HEK293 (cell line): ENCODE data around the gene GLI1.

ENCODE experiments used
- ATF2 ChIP-seq: fragments of 450-650 bp; formaldehyde crosslinking; IDR thresholded peaks from 2 replicates; pipeline ENCODE4 v1.5.1; 2016; ENCODE audit warnings: missing biosample characterization, missing genetic modification characterization, low read depth
- EGR2 ChIP-seq: fragments of 450-650 bp; formaldehyde crosslinking; IDR thresholded peaks from 2 replicates; pipeline ENCODE4 v1.5.1; 2016; ENCODE audit warnings: low read depth, missing biosample characterization, missing genetic modification characterization
- GLIS2 ChIP-seq: fragments of 450-650 bp; formaldehyde crosslinking; IDR thresholded peaks from 2 replicates; pipeline ENCODE4 v1.5.1; 2016; ENCODE audit warnings: missing biosample characterization, missing genetic modification characterization
- KLF1 ChIP-seq: fragments of 450-650 bp; formaldehyde crosslinking; IDR thresholded peaks from 2 replicates; pipeline ENCODE4 v1.5.1; 2016; ENCODE audit warnings: missing biosample characterization, missing genetic modification characterization
- KLF7 ChIP-seq: fragments of 450-650 bp; formaldehyde crosslinking; IDR thresholded peaks from 2 replicates; pipeline ENCODE4 v1.5.1; 2016; ENCODE audit warnings: missing biosample characterization, missing genetic modification characterization, borderline replicate concordance
- SALL2 ChIP-seq: fragments of 450-650 bp; formaldehyde crosslinking; IDR thresholded peaks from 2 replicates; pipeline ENCODE4 v1.5.0; 2017; ENCODE audit warnings: missing biosample characterization, mild to moderate bottlenecking, missing genetic modification characterization, borderline replicate concordance
- TCF7L2 ChIP-seq: IDR thresholded peaks from 2 replicates; pipeline ENCODE4 v1.6.1; 2011; ENCODE audit warnings: low read depth, mild to moderate bottlenecking, inconsistent platforms, low read length, moderate library complexity, borderline replicate concordance
- ZBTB21 ChIP-seq: fragments of 450-650 bp; formaldehyde crosslinking; IDR thresholded peaks from 2 replicates; pipeline ENCODE4 v1.5.1; 2017; ENCODE audit warnings: missing biosample characterization, missing genetic modification characterization
- ZBTB8A ChIP-seq: fragments of 450-650 bp; formaldehyde crosslinking; IDR thresholded peaks from 2 replicates; pipeline ENCODE4 v1.5.1; 2016; ENCODE audit warnings: missing biosample characterization, missing genetic modification characterization
- ZFP41 ChIP-seq: fragments of 450-650 bp; formaldehyde crosslinking; IDR thresholded peaks from 2 replicates; pipeline ENCODE4 v1.5.1; 2016; ENCODE audit warnings: missing biosample characterization, missing genetic modification characterization, borderline replicate concordance
- ZNF10 ChIP-seq: fragments of 450-650 bp; formaldehyde crosslinking; IDR thresholded peaks from 2 replicates; pipeline ENCODE4 v1.5.1; 2017; ENCODE audit warnings: missing biosample characterization, missing genetic modification characterization
- ZNF114 ChIP-seq: fragments of 450-650 bp; formaldehyde crosslinking; IDR thresholded peaks from 2 replicates; pipeline ENCODE4 v1.5.0; 2017; ENCODE audit warnings: missing biosample characterization, missing genetic modification characterization
- ZNF140 ChIP-seq: fragments of 450-650 bp; formaldehyde crosslinking; IDR thresholded peaks from 2 replicates; pipeline ENCODE4 v1.5.1; 2016; ENCODE audit warnings: missing biosample characterization, missing genetic modification characterization
- ZNF146 ChIP-seq: fragments of 450-650 bp; formaldehyde crosslinking; IDR thresholded peaks from 2 replicates; pipeline ENCODE4 v1.5.1; 2016; ENCODE audit warnings: missing biosample characterization, missing genetic modification characterization
- ZNF157 ChIP-seq: fragments of 450-650 bp; formaldehyde crosslinking; IDR thresholded peaks from 2 replicates; pipeline ENCODE4 v1.5.1; 2016; ENCODE audit warnings: missing biosample characterization, missing genetic modification characterization
- ZNF16 ChIP-seq: fragments of 450-650 bp; formaldehyde crosslinking; IDR thresholded peaks from 2 replicates; pipeline ENCODE4 v1.5.1; 2016; ENCODE audit warnings: low read depth, missing biosample characterization, missing genetic modification characterization
- ZNF211 ChIP-seq: fragments of 450-650 bp; formaldehyde crosslinking; IDR thresholded peaks from 2 replicates; pipeline ENCODE4 v1.5.1; 2016; ENCODE audit warnings: low read depth, missing biosample characterization, missing genetic modification characterization
- ZNF214 ChIP-seq: fragments of 450-650 bp; formaldehyde crosslinking; IDR thresholded peaks from 2 replicates; pipeline ENCODE4 v1.5.1; 2017; ENCODE audit warnings: missing biosample characterization, mild to moderate bottlenecking, missing genetic modification characterization, borderline replicate concordance
- ZNF26 ChIP-seq: fragments of 450-650 bp; formaldehyde crosslinking; IDR thresholded peaks from 2 replicates; pipeline ENCODE4 v1.5.1; 2016; ENCODE audit warnings: missing biosample characterization, missing genetic modification characterization
- ZNF280D ChIP-seq: fragments of 450-650 bp; formaldehyde crosslinking; IDR thresholded peaks from 2 replicates; pipeline ENCODE4 v1.5.1; 2016; ENCODE audit warnings: missing biosample characterization, missing genetic modification characterization
- ZNF391 ChIP-seq: fragments of 450-650 bp; formaldehyde crosslinking; IDR thresholded peaks from 2 replicates; pipeline ENCODE4 v1.5.1; 2016; ENCODE audit warnings: low read depth, missing biosample characterization, missing genetic modification characterization, borderline replicate concordance
- ZNF416 ChIP-seq: fragments of 450-650 bp; formaldehyde crosslinking; IDR thresholded peaks from 2 replicates; pipeline ENCODE4 v1.5.1; 2016; ENCODE audit warnings: missing biosample characterization, missing genetic modification characterization
- ZNF488 ChIP-seq: fragments of 450-650 bp; formaldehyde crosslinking; IDR thresholded peaks from 2 replicates; pipeline ENCODE4 v1.5.1; 2016; ENCODE audit warnings: missing biosample characterization, missing genetic modification characterization
- ZNF610 ChIP-seq: fragments of 450-650 bp; formaldehyde crosslinking; IDR thresholded peaks from 2 replicates; pipeline ENCODE4 v1.5.1; 2016; ENCODE audit warnings: missing biosample characterization, missing genetic modification characterization, borderline replicate concordance
- ZNF639 ChIP-seq: fragments of 450-650 bp; formaldehyde crosslinking; IDR thresholded peaks from 2 replicates; pipeline ENCODE4 v1.5.1; 2016; ENCODE audit warnings: missing biosample characterization, missing genetic modification characterization
- ZNF660 ChIP-seq: fragments of 450-650 bp; IDR thresholded peaks from 2 replicates; pipeline ENCODE4 v1.5.1; 2018; ENCODE audit warnings: missing biosample characterization, mild to moderate bottlenecking, missing genetic modification characterization
- ZSCAN16 ChIP-seq: fragments of 450-650 bp; formaldehyde crosslinking; IDR thresholded peaks from 2 replicates; pipeline ENCODE4 v1.5.1; 2016; ENCODE audit warnings: missing biosample characterization, missing genetic modification characterization
- ZSCAN18 ChIP-seq: fragments of 450-650 bp; formaldehyde crosslinking; IDR thresholded peaks from 2 replicates; pipeline ENCODE4 v1.5.1; 2016; ENCODE audit warnings: missing biosample characterization, missing genetic modification characterization
- ZSCAN23 ChIP-seq: fragments of 450-650 bp; formaldehyde crosslinking; IDR thresholded peaks from 2 replicates; pipeline ENCODE4 v1.5.1; 2016; ENCODE audit warnings: missing biosample characterization, missing genetic modification characterization

The GLI1 gene

GRCh38 chr12:57459750-57460467, at the start of gene GLI1 (continued):
- TF ChIP-seq ZNF26 (no peak), ZNF10 (tag by site-specific recombination) (no peak), ZSCAN16 (no peak), ZNF416 (tag by site-specific recombination) (no peak), ZNF140 (tag by site-specific recombination) (no peak), ZNF488 (tag by site-specific recombination) (no peak), ZSCAN18 (tag by site-specific recombination) (no peak), TCF7L2 (no peak), ZNF660 (tag by site-specific recombination) (no peak), ZNF214 (tag by site-specific recombination) (no peak), ZFP41 (tag by site-specific recombination) (no peak), KLF7 (tag by site-specific recombination) (0 out of 2 replicates have a peak, but pooled peaks have one; percentile 9), EGR2 (peak; percentile 20; the same call in 1 of the 2 replicates), ZNF610 (no peak), GLIS2 (tag by site-specific recombination) (peak; percentile 92), ZNF146 (tag by site-specific recombination) (no peak), ZBTB8A (tag by site-specific recombination) (no peak), ZBTB21 (tag by site-specific recombination) (no peak), ZNF157 (tag by site-specific recombination) (no peak), ZNF280D (tag by site-specific recombination) (no peak), ZNF391 (no peak), ZNF114 (no peak), ZNF211 (tag by site-specific recombination) (no peak), ZSCAN23 (tag by site-specific recombination) (no peak), KLF1 (tag by site-specific recombination) (no peak; the same call in 1 of the 2 replicates), SALL2 (tag by site-specific recombination) (no peak), ZNF639 (peak; percentile 7; the same call in 1 of the 2 replicates), ATF2 (tag by site-specific recombination) (no peak), ZNF16 (no peak)
